ENCODE measurements around the gene CMIP.
A peak's percentile ranks its signal among the peaks of the same experiment; 100 is the strongest.

Gene CMIP

DNA sequence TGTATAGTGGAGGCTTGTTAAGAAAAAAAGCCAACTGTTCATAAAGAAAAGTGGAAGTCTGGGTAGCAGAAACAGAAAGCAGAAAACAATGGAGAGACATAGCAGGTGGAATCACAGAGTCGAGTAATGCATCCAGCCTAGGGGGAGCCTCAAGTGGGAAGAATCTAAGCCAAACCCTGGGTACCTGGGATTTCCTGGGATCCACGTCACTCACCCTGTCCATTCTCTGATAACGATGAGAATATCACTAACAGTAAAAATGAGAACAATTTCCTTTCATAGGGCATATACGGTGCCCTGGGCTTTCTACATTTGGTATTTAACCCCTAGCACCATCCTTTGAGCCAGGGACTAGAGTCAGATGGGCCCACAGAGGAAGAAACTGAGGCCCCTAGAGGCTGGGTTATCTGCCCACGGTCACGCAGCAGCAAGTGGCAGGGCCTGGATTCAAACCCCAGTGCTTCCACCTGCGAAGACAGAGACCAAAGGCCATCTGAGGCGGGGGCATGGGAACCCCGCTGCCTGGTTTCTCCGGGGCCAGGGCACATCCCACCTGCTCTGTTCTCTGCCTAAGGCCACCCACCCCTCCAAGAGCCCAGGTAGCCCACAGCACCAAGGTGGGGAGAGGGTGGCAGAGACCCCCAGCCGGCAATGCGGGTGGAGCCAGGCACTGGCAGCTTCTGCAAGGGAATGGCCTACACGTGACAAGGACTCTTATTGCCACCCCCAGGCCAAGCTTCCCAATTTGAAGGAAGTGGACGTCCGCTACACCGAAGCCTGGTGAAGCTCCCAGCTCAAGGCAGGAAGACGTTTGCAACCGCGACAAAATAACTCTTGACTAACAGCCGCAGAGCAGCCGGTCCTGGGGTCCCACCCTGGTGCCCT lies 264.6 kb downstream of the CMIP start:
- DNase-seq: no peak

DNA sequence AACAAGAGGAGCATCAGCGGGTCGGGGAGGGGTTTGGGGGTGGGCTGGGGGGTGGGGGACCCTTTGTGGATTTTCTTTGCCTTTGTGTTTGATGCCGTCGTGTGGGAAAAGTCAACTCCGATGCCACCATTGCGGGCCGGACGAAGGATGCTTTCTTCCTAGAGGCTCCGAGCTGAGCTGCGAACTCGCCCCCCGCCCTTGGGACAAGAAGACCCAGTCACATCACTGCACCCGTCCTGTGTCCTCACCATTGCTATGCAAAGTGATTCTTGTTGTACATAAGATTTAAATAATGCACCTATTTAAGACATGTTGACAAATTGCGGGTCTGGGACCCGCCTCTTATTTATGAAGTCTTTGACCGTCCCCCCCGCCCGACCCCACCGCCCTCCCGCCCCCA lies 265.4 kb downstream of the CMIP start:
- no peak for DNase-seq

DNA sequence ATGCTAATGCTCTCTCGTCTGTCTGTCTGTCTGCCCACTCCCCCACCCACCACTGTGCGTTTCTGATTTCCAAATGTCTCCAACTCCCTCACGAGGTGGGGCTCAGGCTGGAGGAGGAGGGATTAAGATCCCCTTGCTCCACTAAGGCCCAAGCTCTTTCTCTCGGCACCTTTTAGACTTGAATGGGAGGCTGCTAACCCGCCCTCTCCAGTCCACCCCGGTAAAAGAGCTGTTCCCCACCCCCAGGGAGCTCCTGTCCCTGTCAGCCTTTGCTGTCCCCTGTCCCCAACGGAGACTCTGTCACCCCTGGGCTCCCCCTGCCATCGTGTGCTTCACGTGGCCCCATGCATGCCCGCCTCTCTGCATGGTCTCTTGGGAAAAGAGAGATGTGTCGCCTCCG lies 266.0 kb downstream of the CMIP start:
- no peak for DNase-seq

DNA sequence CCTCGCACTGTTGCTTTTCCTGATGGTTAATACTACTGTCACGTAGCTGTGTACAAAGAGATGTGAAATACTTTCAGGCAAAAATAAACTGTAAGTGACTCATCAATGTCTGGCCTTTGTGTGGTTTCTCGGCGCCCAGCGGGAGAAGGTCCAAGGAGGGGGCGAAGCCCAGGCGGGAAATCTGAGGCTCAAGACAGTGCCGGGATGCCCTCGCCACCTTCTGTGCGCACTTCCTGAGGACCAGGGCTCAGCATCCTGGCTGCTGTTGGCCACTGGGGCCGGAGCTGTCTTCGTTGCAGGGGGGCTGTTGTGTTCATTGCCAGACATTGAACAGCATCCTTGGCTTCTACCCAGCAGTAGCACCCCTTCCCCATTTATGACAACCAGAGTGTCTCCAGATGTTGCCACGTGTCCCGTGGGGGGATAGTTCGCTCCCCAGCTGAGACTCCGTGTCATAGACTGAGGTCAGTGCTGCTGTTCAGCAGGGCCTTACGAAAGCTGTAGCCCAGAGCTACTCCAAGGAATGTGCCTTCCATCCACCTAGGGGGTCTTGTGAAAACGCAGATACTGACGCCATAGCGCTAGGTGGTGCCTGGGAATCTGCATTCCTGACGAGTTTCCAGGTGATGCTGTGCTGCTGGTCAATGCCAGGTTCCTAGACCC lies 267.2 kb downstream of the CMIP start:
- no peak for DNase-seq

DNA sequence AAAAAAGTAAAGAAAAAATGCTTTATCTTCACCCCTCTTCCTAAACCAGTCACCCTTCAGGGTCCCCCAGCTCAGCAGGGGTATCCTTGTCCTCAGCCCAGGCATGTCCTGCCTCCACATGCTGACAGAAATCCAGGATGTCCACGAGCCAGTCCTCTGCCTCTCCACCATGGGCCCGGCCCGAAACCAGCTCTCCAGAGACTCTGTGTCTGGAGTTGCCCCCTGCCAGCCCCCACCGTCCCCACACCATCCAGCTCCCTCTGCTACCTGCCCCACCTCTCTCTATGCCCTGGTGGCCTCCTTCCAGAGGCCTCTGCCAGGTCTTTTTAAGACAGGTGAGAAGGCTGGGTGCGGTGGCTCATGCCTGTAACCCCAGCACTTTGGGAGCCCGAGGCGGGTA lies 268.1 kb downstream of the CMIP start:
- no peak for DNase-seq

DNA sequence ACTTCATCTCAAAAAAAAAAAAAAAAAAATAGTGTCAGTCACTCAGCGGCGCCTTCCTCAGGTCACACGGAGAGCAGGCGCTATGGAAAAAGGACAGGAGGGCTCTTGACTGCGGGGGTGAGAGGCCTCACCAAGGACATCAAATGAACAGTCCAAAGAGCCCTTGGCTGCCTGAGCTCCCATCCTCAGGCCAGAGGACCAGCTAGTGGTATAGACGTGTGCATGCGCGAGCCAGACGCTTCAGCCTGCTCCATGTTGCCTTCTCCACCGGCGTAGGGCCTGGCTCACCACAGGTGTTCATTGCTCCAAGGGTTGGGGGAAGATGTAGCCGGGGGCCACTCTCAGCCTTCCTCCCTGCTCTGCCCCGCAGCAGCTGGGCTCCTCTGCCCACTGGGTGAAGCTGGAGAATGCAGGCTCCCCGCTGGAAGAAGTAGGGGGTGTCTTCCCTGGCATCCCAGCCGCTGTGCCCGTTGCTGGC lies 268.7 kb downstream of the CMIP start:
- DNase-seq: no peak

DNA sequence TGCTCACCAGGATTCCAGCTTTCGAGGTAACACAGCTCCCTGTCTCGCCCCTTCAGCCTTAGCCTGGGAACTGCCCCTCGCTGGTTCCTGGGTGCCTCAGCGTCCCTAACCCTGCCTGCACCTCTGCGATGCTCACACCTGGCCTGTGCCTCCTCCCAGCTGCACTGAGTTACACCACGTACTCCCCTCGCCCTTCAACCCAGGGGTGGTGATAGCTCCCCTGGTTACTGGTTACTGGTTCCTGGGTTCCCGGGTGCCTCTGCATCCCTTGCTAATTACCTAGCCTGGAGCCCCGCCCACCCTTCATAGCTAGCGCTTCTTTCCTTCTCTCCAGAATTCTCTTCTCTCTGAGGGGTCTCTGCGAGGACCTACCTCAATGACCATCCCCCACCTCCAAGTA lies 269.2 kb downstream of the CMIP start:
- DNase-seq: no peak

DNA sequence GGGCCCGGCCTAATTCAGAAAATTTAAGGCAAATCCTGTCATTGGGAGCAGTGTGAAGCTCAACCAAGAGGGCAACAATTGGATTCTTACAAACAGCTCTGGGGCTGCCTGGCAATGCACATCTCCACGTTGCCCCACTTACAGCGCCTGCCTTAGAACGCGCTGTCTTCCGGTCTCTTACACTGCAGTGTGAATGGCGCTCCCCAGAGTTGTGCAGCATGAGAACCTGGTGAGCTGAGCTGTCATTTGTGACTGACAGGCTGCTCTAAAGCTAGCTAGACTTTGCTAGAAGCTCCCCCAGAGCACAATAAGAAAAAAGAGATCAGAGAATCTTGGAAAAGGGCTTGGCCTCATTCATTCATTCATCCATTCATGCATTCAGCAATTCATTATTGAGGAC lies 270.0 kb downstream of the CMIP start:
- DNase-seq: no peak

DNA sequence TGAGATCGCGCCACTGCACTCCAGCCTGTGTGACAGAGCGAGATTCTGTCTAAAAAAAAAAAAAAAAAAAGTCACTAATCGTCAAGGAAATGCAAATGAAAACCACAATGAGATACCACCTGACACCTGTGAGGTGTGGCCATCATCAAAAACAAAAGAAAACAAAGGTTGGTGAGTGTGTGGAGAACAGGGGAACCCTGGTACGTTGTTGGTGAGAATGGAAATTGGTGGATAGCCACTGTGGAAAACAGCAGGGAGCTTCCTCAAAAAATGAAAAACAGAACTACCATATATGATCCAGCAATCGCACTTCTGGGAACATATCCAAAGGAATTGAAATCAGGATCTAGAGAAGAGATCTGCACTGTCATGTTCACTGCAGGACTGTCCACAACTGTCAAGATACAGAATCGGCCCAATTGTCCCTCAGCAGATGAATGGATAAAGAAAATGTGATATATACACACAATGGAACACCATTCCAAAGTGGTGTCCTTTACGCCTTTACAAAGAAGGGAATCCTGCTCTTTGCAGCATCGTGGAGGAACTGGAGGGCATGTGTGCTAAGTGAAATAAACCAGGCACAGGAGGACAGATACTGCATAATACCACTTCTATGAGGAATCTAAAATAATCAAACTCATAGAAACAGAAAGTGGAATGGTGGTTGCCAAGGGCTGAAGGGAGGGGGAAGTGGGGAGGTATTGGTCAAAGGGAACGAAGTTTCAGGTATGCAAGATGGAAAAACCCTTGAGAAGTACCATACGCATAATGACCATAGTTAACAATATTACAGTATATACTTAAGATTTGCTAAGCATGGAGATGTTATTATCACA lies 271.0 kb downstream of the CMIP start:
- no peak for DNase-seq

DNA sequence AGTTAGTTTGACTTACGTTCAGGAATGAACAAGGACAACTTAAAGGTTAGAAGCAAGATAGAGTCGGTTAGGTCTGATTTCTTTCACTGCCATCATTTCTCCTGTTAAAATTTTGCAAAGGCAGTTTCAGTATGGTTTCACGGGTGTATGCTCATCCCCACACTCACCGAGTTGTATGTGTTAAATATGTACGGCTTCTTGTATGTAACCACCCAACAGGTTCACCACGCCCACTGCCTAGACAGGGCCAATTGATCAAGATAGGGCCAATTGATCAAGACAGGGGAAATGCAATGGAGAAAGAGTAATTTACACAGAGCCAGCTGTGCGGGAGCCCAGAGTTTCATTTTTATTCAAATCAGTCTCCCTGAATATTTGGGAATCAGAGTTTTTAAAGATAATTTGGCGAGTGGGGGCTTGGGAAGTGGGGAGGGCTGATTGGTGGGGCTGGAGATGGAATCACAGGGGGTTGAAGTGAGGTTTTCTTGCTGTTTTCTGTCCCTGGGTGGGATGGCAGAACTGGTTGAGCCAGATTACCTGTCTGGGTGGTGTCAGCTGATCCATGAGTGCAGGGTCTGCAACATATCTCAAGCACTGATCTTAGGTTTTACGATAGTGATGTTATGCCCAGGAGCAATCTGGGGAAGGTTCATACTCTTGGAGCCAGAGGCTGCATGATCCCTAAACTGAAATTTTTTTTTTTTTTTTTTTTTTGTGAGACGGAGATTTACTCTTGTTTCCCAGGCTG lies 272.0 kb downstream of the CMIP start:
- peak; percentile 45 for DNase-seq

DNA sequence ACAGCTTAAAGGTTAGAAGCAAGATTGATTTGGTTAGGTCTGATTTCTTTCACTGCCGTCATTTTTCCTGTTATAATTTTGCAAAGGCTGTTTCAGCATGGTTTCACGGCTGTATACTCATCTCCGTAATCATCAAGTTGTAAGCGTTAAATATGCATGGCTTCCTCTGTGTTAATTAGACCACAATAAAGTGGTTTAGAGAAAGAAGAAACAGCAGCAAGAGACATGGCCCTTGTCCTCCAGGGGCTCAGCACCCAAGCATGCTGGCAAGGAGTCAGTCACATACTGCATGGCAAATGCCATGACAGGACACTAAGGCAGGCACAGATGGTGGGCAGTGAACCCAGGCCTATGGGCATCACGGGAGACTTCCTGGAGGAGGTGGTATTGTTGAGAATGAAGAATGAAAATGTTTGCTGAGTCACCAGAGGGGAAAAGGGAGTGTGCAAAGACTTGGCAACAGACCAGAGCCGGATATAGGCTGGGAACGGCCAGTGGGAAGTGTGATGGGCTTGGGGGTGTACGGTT lies 273.1 kb downstream of the CMIP start:
- DNase-seq: peak; percentile 19

DNA sequence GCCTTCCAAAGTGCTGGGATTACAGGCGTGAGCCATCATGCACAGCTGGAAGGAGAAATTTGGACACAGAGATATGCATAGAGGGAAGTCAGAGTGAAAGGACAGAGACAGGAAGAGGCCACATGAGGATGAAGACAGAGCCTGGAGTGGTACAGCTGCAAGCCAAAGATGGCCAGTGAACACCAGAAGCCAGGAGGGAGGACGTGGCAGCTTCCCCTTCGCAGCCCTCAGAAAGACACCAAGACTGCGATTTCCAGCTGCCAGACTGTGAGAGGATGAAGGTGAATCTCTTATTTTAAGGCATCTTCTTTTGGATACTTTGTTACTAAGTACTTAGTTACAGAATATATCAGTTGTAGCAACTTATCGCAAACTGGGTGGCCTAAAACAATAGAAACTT lies 274.0 kb downstream of the CMIP start:
- DNase-seq: no peak

DNA sequence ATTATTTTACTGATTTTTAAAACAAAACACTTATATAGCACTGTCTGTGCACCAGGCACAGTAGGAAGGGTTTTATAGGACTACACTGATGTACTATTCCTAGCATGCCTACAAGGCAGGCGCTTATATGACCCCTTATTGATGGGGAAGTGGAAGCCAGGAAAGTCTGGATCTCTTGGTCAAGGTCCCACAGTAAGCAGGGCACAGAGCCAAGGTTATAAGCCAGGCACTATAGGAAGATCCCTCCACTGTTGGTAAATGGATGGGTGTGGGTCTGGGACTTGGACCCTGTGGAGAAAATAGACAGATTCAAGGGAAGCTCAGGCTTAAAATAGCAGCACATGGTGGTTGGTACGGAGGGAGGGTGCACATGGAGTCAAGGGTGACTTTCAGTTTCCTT lies 275.4 kb downstream of the CMIP start:
- DNase-seq: no peak

DNA sequence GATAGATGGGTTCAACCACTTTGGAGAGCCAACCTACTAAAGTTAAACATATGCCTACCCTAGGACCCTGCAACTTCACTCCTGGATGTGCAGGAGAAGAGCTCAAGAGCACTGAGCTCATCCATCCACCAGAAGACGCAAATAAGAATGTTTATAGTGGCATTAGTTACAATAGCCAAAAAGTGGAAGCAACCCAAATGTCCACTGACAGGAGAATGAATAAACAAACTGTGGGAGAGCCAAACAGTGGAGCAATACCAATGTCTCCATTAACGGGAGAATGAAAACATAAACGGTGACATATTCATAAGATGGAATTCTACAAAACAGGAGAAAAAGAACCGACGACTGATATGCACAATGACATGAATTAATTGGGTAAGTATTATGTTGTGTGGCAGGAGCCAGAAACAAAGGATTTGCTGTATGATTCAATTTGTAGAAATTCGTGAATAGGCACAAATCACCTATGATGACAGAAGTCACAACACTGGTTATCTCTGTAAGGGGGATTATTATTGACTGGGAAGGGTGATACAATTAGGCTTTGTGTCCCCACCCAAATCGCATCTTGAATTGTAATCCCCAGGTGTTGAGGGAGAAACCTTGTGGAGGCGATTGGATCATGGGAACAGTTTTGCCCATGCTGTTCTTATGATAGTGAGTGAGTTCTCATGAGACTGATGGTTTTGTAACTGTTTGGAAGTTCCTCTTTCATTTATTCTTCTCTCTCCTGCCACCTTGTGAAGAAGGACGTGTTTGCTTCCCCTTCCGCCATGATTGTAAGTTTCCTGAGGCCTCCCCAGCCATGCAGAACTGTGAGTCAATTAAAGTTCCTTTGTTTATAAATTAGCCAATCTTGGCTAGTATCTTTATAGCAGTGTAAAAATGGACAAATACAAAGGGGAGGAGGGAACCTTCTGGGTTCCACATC lies 276.6 kb downstream of the CMIP start:
- DNase-seq: no peak

DNA sequence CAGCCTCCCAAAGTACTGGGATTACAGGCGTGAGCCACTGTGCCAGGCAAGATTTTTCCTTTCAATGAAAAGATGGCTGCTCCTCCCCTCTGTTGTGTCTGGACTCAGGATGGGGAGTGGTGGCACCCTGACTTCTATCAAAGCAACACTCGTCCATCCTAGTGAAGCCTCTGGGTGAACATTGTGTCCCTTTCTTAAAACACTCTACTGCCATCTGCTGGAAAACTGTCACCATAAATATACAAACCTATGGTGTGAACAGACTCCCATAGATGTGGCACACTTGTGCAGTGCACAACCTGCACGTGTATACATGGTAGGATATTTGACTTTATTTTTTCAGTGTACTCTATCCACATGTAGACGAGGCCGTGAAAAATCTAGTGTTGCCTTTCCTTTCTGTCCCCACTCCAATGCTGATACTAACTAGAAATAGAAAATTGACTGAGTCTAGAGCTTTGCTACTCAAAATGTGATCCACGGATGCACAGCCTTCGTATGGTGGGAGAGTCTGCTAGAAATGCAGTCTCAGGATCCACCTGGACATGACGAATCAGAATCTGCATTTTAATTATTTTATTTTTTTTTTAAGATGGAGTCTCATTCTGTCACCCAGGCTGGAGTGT lies 278.6 kb downstream of the CMIP start:
- peak; percentile 26 for DNase-seq

DNA sequence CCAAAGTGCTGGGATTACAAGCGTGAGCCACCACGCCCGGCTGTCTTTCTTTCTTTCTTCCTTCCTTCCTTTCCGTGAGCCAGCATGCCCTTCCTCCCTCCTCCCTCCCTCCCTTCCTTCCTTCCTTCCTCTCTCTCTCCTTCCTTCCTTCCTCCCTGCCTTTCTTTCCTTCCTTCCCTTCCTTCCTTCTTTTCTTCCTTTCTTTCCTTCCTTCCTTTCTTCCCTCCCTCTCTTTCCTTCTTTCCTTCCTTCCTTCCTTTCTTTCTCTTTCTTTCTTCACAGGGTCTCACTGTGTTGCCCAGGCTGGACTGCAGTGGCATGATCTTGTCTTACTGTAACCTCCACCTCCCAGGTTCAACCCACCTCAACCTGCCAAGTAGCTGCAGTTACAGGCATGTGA lies 283.8 kb downstream of the CMIP start:
- DNase-seq: no peak

DNA sequence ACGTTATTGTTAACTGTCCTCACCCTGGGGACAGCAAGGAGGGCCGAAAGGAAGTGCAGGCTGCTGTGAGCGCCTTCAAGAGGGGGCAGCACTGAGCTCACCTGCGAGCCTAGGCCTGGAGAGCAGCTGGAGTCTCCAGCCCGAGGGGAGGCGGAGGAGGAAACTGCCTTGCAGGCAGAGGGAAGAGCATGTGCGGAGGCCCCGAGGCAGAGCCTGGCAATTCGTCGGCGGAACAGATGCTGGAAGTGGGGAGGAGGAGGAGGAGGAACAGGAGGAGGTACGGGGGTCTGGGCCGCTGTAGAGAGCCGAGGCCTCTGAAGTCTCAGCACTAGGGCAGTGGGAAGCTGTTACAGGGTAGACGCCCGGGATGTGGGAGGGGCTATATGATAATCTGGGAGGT lies 284.8 kb downstream of the CMIP start:
- no peak for DNase-seq

DNA sequence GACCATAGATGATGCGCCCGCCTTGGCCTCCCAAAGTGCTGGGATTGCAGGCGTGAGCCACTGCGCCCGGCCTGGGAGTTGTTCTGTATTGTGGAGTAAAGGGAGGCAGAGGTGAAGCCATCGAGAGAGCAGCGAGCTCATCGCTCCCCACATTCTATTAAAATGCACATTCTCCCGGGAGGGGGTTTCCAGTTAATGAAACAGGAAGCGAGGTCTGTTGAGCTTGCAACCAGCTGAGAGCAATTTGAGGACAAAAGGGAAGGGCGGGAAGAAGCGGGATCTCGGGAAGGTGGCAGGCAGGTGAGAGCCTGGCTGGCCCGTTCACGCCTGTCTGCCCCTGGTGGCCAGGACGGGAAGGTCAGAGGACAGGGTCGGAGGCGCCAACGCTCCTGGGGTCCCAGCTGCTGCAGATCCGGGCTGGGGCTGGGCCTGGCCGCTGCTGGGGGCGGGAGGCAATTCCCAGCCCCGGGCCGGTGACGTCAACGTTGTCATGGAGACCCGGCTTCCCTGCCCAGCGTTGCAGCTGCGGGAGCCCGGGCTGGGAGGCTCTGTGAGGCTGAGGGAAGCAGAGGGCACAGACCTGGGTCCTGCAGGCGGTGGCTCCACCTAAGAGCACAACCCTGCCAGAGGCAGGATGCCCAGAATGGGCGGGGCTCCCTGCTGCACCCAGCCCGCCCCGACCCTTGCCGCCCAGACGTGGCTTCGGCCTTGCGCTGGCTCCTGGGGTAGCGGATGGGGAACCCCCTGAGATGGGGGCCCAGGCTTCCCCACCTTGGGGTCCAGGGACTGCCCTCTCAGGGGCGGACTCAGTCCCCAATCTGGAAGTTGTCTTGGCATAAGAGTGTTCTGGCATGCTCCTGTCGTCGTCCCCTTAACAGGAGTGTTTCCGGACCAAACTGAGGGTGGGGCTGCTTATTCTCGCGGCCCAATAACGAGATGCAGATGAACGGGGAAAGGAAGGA lies 285.8 kb downstream of the CMIP start:
- DNase-seq: peak; percentile 81

DNA sequence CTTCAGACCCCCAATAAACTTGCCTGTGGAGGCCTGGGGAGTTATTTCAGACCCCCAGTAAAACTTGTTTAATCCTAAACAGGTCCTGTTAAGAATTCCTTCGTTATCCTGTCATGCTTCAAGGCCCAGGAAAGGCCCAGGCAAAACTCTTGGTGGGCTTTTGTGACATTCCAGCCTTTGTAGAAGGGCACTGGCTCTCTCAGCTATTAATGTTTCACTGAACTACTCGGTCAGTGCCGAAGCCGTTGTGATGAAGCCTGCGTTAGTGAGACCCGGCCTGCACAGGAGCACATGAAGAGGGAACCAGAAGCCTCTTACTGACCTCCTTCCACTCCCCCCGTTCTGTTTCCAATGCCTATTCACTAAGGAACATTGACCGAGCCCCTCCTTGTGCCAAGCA lies 287.0 kb downstream of the CMIP start:
- no peak for DNase-seq

DNA sequence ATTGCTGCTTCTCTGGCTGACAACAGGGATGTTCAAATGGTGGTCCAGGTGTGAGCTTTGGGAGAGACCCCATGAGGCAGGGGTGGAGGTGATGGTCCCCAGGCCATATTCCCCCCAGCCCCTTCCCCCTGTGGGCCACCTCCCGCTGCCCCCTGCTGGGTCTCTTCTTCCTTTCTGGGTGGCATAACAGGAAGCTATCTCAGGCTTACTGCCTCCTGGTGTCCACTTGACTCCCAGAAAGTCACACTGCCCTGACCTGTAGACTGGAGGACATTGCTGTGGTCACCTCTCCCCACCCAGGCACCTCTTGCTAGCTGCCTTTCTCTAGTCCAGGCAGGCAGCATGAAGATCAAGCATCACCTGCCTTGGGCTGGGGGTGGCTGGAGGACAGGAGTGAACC lies 288.1 kb downstream of the CMIP start:
- no peak for DNase-seq

Data from stimulated activated CD4-positive, alpha-beta T cell treated with anti-CD3 and anti-CD28 coated beads, Interleukin-15, amount 100 ng/mL, for 24 hours (primary cell).